HG03196 (cell line): ENCODE measurements around the gene ASTL.

Experiments used
- ATAC-seq: cut with Tn5 transposase; IDR thresholded peaks from one replicate; pipeline ENCODE4 v1.9.1; 2021; ENCODE audit not compliant: unreplicated experiment

ASTL gene

GRCh38 chr2:96114546-96114902 lies 23.8 kb downstream of the ASTL start:
- no peak for ATAC-seq

GRCh38 chr2:96113951-96114350 lies 24.4 kb downstream of the ASTL start:
- ATAC-seq, result no peak

GRCh38 chr2:96113367-96113677 lies 25.0 kb downstream of the ASTL start:
- ATAC-seq, result no peak

GRCh38 chr2:96112501-96113366 lies 25.6 kb downstream of the ASTL start:
- ATAC-seq, result no peak

GRCh38 chr2:96111823-96112500 lies 26.3 kb downstream of the ASTL start:
- no peak for ATAC-seq

GRCh38 chr2:96111257-96111640 lies 27.1 kb downstream of the ASTL start:
- ATAC-seq, result no peak

GRCh38 chr2:96110621-96111256 lies 27.6 kb downstream of the ASTL start:
- ATAC-seq, result no peak

GRCh38 chr2:96109931-96110511 lies 28.3 kb downstream of the ASTL start:
- ATAC-seq, result no peak

GRCh38 chr2:96109361-96109680 lies 29.0 kb downstream of the ASTL start:
- no peak for ATAC-seq

GRCh38 chr2:96108541-96109360 lies 29.6 kb downstream of the ASTL start:
- ATAC-seq, result no peak

GRCh38 chr2:96108151-96108540 lies 30.2 kb downstream of the ASTL start:
- no peak for ATAC-seq

GRCh38 chr2:96107708-96108065 lies 30.6 kb downstream of the ASTL start:
- no peak for ATAC-seq

- no peak for ATAC-seq
Observed at GRCh38 chr2:96106991-96107707, 31.2 kb downstream of the ASTL start.

GRCh38 chr2:96105994-96106715 lies 32.1 kb downstream of the ASTL start:
- no peak for ATAC-seq

GRCh38 chr2:96105152-96105915 lies 33.0 kb downstream of the ASTL start:
- ATAC-seq, result no peak

- ATAC-seq, result no peak
Observed at GRCh38 chr2:96104487-96104861, 33.8 kb downstream of the ASTL start.

GRCh38 chr2:96103761-96104486 lies 34.4 kb downstream of the ASTL start:
- ATAC-seq, result no peak

GRCh38 chr2:96103187-96103601 lies 35.1 kb downstream of the ASTL start:
- no peak for ATAC-seq
